Measurements from ENCODE around the gene TCHP.

DNA sequence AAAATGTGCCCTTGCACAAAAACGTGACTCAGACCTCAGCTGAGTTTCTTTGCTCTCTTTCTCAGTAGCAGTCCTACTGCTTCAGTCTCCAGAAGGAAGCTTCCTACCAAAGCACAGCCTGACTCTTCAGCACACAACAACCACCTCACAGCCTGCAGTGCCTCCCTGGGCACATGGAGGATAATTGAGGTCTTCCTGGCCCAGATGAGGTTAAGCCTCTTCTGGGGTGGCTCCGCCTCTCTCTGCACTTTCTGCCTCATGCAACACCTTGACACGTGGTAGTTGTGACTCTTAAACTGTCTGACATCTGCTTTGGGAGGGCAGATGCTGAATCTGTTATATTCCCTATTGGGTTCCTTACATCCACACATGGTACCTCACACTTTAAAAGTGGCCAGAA lies 62.3 kb downstream of the TCHP start:
- TF ChIP-seq, protein P1, sequence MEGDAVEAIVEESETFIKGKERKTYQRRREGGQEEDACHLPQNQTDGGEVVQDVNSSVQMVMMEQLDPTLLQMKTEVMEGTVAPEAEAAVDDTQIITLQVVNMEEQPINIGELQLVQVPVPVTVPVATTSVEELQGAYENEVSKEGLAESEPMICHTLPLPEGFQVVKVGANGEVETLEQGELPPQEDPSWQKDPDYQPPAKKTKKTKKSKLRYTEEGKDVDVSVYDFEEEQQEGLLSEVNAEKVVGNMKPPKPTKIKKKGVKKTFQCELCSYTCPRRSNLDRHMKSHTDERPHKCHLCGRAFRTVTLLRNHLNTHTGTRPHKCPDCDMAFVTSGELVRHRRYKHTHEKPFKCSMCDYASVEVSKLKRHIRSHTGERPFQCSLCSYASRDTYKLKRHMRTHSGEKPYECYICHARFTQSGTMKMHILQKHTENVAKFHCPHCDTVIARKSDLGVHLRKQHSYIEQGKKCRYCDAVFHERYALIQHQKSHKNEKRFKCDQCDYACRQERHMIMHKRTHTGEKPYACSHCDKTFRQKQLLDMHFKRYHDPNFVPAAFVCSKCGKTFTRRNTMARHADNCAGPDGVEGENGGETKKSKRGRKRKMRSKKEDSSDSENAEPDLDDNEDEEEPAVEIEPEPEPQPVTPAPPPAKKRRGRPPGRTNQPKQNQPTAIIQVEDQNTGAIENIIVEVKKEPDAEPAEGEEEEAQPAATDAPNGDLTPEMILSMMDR (conservative IDR thresholded peaks at IDR 0.05; ENCODE audit: low read length) = no peak
- no peak for TF ChIP-seq EZH2phosphoT487 (IDR thresholded peaks at IDR 0.05; ENCODE audit: borderline replicate concordance, low read depth, low read length)
